HepG2 (cell line): ENCODE measurements around the gene NCKAP1. TPM values are rescaled to one million over a fixed set of nuclear protein-coding genes. Genes with fewer than 3 reads are reported as not detected.
A peak's percentile ranks its signal among the peaks of the same experiment; 100 is the strongest.

ENCODE experiments used
- AFF4 ChIP-seq: sonication (generic); formaldehyde crosslinking; IDR thresholded peaks from 2 replicates; pipeline ENCODE4 v1.4.0; 2020; ENCODE audit warnings: missing genetic modification reagents
- ARNT2 ChIP-seq: sonication (generic); formaldehyde crosslinking; IDR thresholded peaks from 2 replicates; pipeline ENCODE4 v1.8.0; 2022; ENCODE audit warnings: mild to moderate bottlenecking, low read depth, missing genetic modification reagents, moderate library complexity
- ATAD3A ChIP-seq: sonication (generic); formaldehyde crosslinking; IDR thresholded peaks from 2 replicates; pipeline ENCODE4 v1.4.0; 2020; ENCODE audit warnings: missing genetic modification reagents
- FOXO1 ChIP-seq: sonication (generic); formaldehyde crosslinking; IDR thresholded peaks from 2 replicates; pipeline ENCODE4 v1.4.0; 2020; ENCODE audit warnings: missing genetic modification reagents
- LCORL ChIP-seq, 2 experiments: fragments of 450-650 bp in 1 of 2; sonication (generic) in 1 of 2; formaldehyde crosslinking in 1 of 2; IDR thresholded peaks; 2 replicates each; pipeline versions ENCODE4 v1.5.0 to v1.6.1; 2017 to 2020; ENCODE audit warnings: antibody characterized with exemption in 1 of 2, missing genetic modification reagents in 1 of 2
- MIER2 ChIP-seq: IDR thresholded peaks from 2 replicates; pipeline ENCODE4 v1.6.1; 2016; ENCODE audit warnings: missing biosample characterization, missing genetic modification reagents
- MTERF4 ChIP-seq: sonication (generic); formaldehyde crosslinking; IDR thresholded peaks from 2 replicates; pipeline ENCODE4 v1.8.0; 2023; ENCODE audit warnings: mild to moderate bottlenecking, missing genetic modification reagents
- NR0B2 ChIP-seq: sonication (generic); formaldehyde crosslinking; IDR thresholded peaks from 2 replicates; pipeline ENCODE4 v1.4.0; 2020; ENCODE audit warnings: mild to moderate bottlenecking, missing genetic modification reagents
- POLR2AphosphoS2 ChIP-seq: IDR thresholded peaks from 2 replicates; pipeline ENCODE4 v1.6.1; 2011; ENCODE audit warnings: low read depth, low read length, improper control_type of control experiment
- PRDM10 ChIP-seq: sonication (generic); formaldehyde crosslinking; IDR thresholded peaks from 2 replicates; pipeline ENCODE4 v1.4.0; 2020; ENCODE audit warnings: low read depth, missing genetic modification reagents
- PRMT3 ChIP-seq: sonication (generic); formaldehyde crosslinking; IDR thresholded peaks from 2 replicates; pipeline ENCODE4 v1.8.1; 2022; ENCODE audit warnings: low read depth, mild to moderate bottlenecking, moderate library complexity, missing genetic modification reagents, borderline replicate concordance
- RFXAP ChIP-seq: sonication (generic); formaldehyde crosslinking; IDR thresholded peaks from 2 replicates; pipeline ENCODE4 v1.4.0; 2020; ENCODE audit warnings: missing genetic modification reagents, borderline replicate concordance
- SPEN ChIP-seq: sonication (generic); formaldehyde crosslinking; IDR thresholded peaks from 2 replicates; pipeline ENCODE4 v1.5.1; 2020; ENCODE audit warnings: low read depth, mild to moderate bottlenecking, missing genetic modification reagents
- ZIK1 ChIP-seq: sonication (generic); formaldehyde crosslinking; IDR thresholded peaks from 2 replicates; pipeline ENCODE4 v1.5.0; 2020; ENCODE audit warnings: mild to moderate bottlenecking, low read depth, missing genetic modification reagents, borderline replicate concordance
- ZNF136 ChIP-seq: sonication (generic); formaldehyde crosslinking; IDR thresholded peaks from 2 replicates; pipeline ENCODE4 v1.8.1; 2022; ENCODE audit warnings: low read depth, mild to moderate bottlenecking, moderate library complexity, missing genetic modification reagents
- ZNF367 ChIP-seq: sonication (generic); formaldehyde crosslinking; IDR thresholded peaks from 2 replicates; pipeline ENCODE4 v1.4.0; 2020; ENCODE audit warnings: missing genetic modification reagents, borderline replicate concordance
- ZNF484 ChIP-seq: sonication (generic); formaldehyde crosslinking; IDR thresholded peaks from 2 replicates; pipeline ENCODE4 v1.5.1; 2020; ENCODE audit warnings: mild to moderate bottlenecking, low read depth, missing genetic modification reagents, borderline replicate concordance
- ZNF556 ChIP-seq: sonication (generic); formaldehyde crosslinking; IDR thresholded peaks from 2 replicates; pipeline ENCODE4 v1.4.0; 2020; ENCODE audit warnings: mild to moderate bottlenecking, missing genetic modification reagents, borderline replicate concordance
- ZNF878 ChIP-seq: sonication (generic); formaldehyde crosslinking; IDR thresholded peaks from 2 replicates; pipeline ENCODE4 v1.8.1; 2023; ENCODE audit warnings: mild to moderate bottlenecking, missing genetic modification reagents, moderate library complexity
- ZSCAN12 ChIP-seq: sonication (generic); formaldehyde crosslinking; IDR thresholded peaks from 2 replicates; pipeline ENCODE4 v1.9.0; 2021; ENCODE audit warnings: mild to moderate bottlenecking, missing genetic modification reagents
- polyA plus RNA-seq, 8 experiments: library from polyadenylated mRNA; depleted of rRNA in 3 of 8; stranded (reverse) in 7 of 8; unstranded in 1 of 8; fragments of >200 nt; fragmentation: Illumina TruSeq in 4 of 8; extraction: Trizol in 4 of 8; gene quantifications; 2 replicates each; pipeline versions ENCODE4 v1.2.1 to v1.2.3, GENCODE V29; 2011 to 2016; ENCODE audit warnings: low read depth in 4 of 8, missing spikeins in 1 of 8, mixed read lengths in 1 of 8; ENCODE audit not compliant: insufficient read depth in 1 of 8
- total RNA-seq, 5 experiments: library from RNA; depleted of rRNA; stranded (reverse); fragments of >200 nt; fragmentation: Illumina TruSeq; extraction: Trizol; gene quantifications; 2 replicates each; pipeline ENCODE4 v1.2.3, GENCODE V29; 2016; ENCODE audit warnings: low read depth in 1 of 5

Gene NCKAP1
- total and polyA plus RNA-seq, 2 of the 13 experiments (the other 11 are each of a cell fraction or from before 2014, with no cell fraction given), result 72.1 to 96.3 TPM

GRCh38 chr2:183037553-183038340, 510 bp downstream of the NCKAP1 start (continued):
- no peak for TF ChIP-seq ZNF136 (CRISPR knock-in tag)
- no peak; the same call in 1 of the 2 replicates for TF ChIP-seq POLR2AphosphoS2
- 0 out of 2 replicates have a peak, but pooled peaks have one; percentile 10 for TF ChIP-seq LCORL (IDR thresholded peaks at IDR 0.05)
- TF ChIP-seq LCORL (CRISPR knock-in tag; IDR thresholded peaks at IDR 0.05), result no peak
- TF ChIP-seq ZNF556 (CRISPR knock-in tag), result no peak
- TF ChIP-seq PRMT3 (CRISPR knock-in tag), result peak; percentile 56; the same call in 1 of the 2 replicates
- no peak for TF ChIP-seq ARNT2
- no peak for TF ChIP-seq PRDM10 (CRISPR knock-in tag)
- no peak; the same call in 1 of the 2 replicates for TF ChIP-seq MTERF4 (CRISPR knock-in tag)
- TF ChIP-seq ZNF878 (CRISPR knock-in tag), result no peak
- TF ChIP-seq ZNF367, result no peak
- no peak for TF ChIP-seq NR0B2
- TF ChIP-seq ZSCAN12 (CRISPR knock-in tag), result no peak
- no peak for TF ChIP-seq ZNF484 (CRISPR knock-in tag)
- peak; percentile 57 for TF ChIP-seq SPEN (CRISPR knock-in tag)
- no peak for TF ChIP-seq AFF4 (CRISPR knock-in tag)
- no peak for TF ChIP-seq RFXAP (CRISPR knock-in tag)
- no peak for TF ChIP-seq MIER2 (CRISPR knock-in tag)
- TF ChIP-seq ZIK1, result no peak
- TF ChIP-seq ATAD3A (CRISPR knock-in tag), result no peak
- peak; percentile 5; the same call in 1 of the 2 replicates for TF ChIP-seq FOXO1 (CRISPR knock-in tag)
